ENCODE measurements around the gene KCTD1.

KCTD1 gene

GRCh38 chr18:26421931-26422330 lies 126.4 kb downstream of the KCTD1 start:
- DNase-seq: no peak

GRCh38 chr18:26421503-26421902 lies 126.8 kb downstream of the KCTD1 start:
- DNase-seq: no peak

DNA sequence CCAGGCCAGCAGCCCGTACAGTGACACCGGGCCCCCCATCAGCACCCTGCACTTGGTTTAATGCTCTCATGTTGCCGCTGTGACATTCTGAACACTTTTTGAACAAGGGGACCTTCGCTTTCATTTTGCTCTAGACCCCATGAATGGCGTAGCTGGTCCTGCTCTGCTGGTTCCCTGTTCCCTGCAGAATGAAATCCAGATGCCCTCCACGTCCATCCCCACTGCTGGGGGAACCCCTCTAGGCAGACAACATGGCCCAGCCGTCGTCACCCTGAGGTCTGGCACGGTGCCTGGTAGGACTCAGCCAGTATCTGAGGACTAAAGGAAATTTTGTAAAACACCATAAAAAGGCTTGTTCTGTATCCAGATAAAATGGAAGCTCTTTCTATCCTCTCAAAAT lies 128.6 kb downstream of the KCTD1 start:
- no peak for DNase-seq

GRCh38 chr18:26418225-26418624 lies 130.1 kb downstream of the KCTD1 start:
- no peak for DNase-seq

GRCh38 chr18:26417190-26417589 lies 131.2 kb downstream of the KCTD1 start:
- DNase-seq: no peak

DNA sequence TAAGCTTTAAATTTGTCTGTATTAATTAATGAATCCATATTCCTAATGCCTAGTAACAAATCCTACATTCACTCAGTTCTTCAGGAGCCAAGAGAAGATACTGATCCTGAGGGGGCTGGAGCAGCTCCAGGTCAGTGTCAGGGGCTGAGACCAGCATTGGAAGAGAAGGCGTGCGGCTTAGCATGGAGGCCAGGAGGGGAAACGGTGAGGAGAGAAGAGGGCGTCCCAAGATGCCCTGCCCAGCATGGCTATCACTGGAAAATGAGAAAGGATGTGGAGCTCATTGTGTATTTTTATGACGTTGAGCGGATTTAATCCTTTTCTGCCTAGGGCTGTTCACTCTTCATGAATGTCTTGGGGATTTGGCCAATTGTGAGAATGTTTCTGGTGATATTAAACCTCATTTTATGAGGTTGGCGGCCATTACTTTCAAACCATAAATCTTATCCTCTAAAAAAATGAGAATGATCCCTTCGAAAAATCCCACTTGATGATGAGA lies 131.7 kb downstream of the KCTD1 start:
- no peak for DNase-seq

GRCh38 chr18:26415631-26416030 lies 132.7 kb downstream of the KCTD1 start:
- DNase-seq: no peak

DNA sequence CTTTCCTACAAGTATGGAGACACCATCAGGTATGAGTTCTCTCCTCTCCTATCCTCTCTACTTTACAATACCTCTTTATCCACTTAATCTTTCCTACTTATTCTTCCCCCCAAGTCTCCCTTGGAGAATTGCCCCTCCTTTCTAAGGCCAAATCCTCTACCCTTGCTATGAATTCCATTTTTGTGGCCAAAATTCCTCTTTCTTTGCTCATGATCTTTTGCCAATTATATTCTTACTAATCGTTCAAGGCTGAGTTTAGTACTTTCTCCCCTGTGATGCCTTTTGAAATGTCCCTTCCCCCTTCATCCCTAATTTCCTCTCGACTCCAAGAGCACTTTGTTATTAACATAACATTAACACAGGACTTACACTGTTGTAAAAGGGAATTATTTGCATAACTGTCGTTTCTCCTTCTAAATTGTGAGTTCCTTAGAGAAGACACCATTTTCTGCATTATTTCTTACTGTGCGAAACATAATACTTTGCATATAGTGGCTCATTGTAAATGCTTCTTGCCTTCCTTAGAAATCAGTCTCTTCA lies 133.4 kb downstream of the KCTD1 start:
- DNase-seq: no peak

- no peak for DNase-seq
These were observed 139.3 kb downstream of the KCTD1 start for GRCh38 chr18:26409091-26409490.

GRCh38 chr18:26407736-26408601 lies 140.4 kb downstream of the KCTD1 start:
- DNase-seq: no peak

DNA sequence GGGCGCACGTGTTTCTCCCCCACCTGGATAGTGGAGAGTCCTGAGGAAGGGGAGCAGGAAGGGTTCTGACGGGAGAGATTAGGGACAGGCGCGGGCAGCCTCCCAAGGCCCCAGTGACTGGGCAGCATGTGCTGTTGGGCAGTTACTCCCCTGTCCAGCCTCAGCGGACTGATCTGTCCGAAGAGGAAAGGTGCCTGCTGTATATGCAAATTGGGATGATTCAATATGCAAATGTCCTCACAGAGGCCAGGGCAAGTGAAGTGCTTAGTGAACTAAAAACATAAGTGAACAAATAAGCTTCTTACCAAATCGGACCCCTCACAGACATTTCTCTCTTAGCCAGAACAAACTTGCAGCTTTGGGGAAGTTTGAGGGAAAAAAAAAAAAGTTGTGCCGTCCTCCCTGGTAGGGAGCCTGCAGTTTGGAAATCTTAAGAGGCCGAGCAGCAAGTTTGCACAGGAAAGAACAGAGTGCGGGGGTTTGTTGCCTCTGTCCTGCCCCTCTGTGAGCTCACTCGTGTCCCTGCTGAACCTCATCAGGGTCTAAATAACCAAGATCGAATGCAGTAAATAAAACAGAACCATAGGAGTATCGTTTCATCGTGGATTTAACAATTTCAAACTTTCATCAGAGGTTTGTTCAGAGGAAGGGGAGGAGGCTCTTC lies 141.4 kb downstream of the KCTD1 start:
- no peak for DNase-seq

DNA sequence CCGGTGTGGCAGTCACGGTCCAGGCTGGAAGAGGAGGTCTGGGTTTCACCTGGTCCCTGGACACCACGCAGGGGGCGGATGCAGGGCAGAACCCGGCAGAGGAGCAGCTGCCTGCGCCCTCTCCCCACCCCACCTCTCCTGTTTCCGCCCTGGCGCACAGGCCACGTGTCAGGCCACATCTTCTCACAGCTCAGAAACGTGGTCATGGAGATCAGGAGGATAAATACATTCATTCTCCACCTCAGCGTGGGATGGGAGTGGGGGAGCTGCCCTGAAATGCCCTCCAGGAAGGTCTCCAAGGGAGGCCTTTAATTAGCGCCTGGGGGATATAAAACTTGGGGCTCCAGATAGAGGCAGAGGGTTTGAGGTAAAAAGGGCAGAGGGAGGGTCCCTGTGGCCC lies 142.0 kb downstream of the KCTD1 start:
- peak; percentile 13 for DNase-seq

- no peak for DNase-seq
These were observed 143.1 kb downstream of the KCTD1 start for GRCh38 chr18:26405190-26405801.

All from NCI-H146 (cell line).